Thymus (tissue), 11 donors: ENCODE data around the gene LNPK. TPM values are rescaled to one million over a fixed set of nuclear protein-coding genes. Genes with fewer than 3 reads are reported as not detected.

Experiments used
- DNase-seq, 9 donors: peaks; one replicate each; pipeline ENCODE4 v3.0.0-alpha.2; 2013; ENCODE audit warnings: low spot score in 9 of 9, low read depth in 6 of 9, missing footprints in 1 of 9
- H3K27ac ChIP-seq, 2 donors: one replicate each; pipeline ENCODE4 v1.5.1; 2013; ENCODE audit warnings: control low read depth in 1 of 2, low read depth in 1 of 2, low read length in 1 of 2, mild to moderate bottlenecking in 1 of 2, moderate library complexity in 1 of 2
- H3K27me3 ChIP-seq, 2 donors: one replicate each; pipeline ENCODE4 v1.5.1; 2013; ENCODE audit warnings: low read length in 1 of 2; ENCODE audit not compliant: control insufficient read depth in 2 of 2, insufficient read depth in 1 of 2
- H3K36me3 ChIP-seq, 2 donors: one replicate each; pipeline ENCODE4 v1.5.1; 2013; ENCODE audit warnings: low read length in 1 of 2, mild to moderate bottlenecking in 1 of 2, moderate library complexity in 1 of 2; ENCODE audit not compliant: control insufficient read depth in 2 of 2, insufficient read depth in 2 of 2
- H3K4me1 ChIP-seq, 2 donors: one replicate each; pipeline ENCODE4 v1.5.1; 2013; ENCODE audit warnings: low read length in 2 of 2; ENCODE audit not compliant: control insufficient read depth in 2 of 2, insufficient read depth in 2 of 2
- H3K4me3 ChIP-seq, 2 donors: one replicate each; pipeline ENCODE4 v1.5.1; 2013; ENCODE audit warnings: low read length in 2 of 2, control low read depth in 1 of 2, mild to moderate bottlenecking in 1 of 2
- H3K9me3 ChIP-seq, 2 donors: one replicate each; pipeline ENCODE4 v1.5.1; 2013; ENCODE audit warnings: low read length in 1 of 2, mild to moderate bottlenecking in 1 of 2; ENCODE audit not compliant: control insufficient read depth in 2 of 2, insufficient read depth in 1 of 2
- WGBS: extraction: QIAGEN DNeasy Blood & Tissue Kit; methylation state at CpG from one replicate; pipeline ENCODE4 v1.1.7; 2013; 5-methylcytosine and 5-hydroxymethylcytosine counted together
- polyA plus RNA-seq: library from polyadenylated mRNA; stranded (reverse); fragments of 200-250 nt; gene quantifications from one replicate; pipeline ENCODE4 v1.2.3, GENCODE V29; 2013
- total RNA-seq: library from RNA; stranded (reverse); fragments of 120-200 nt; gene quantifications from one replicate; pipeline ENCODE4 v1.2.4, GENCODE V29; 2013
- donor health status: healthy.

Gene LNPK
- total and polyA plus RNA-seq, 2 donors, result 9.1 to 23.5 TPM

DNA sequence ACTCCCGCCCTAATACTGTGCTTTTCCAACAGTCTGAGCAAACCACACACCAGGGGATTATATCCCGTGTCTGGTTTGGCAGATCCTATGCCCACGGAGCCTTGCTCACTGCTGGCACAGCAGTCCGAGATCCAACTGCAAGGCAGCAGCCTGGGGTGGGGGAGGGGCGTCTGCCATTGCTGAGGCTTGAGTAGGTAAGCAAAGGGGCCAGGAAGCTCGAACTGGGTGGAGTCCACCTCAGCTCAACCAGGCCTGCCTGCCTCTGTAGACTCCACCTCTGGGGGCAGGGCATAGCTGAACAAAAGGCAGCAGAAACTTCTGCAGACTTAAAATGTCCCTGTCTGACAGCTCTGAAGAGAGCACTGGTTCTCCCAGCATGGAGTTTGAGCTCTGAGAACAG is 44.2 kb downstream of the LNPK start:
- peaks cover 10 to 11% of the 10 kb centered on the region in 2 donors for H3K36me3 ChIP-seq
- 98% methylated on average over 6 of the region's 6 CpGs for WGBS
- no peak for DNase-seq

DNA sequence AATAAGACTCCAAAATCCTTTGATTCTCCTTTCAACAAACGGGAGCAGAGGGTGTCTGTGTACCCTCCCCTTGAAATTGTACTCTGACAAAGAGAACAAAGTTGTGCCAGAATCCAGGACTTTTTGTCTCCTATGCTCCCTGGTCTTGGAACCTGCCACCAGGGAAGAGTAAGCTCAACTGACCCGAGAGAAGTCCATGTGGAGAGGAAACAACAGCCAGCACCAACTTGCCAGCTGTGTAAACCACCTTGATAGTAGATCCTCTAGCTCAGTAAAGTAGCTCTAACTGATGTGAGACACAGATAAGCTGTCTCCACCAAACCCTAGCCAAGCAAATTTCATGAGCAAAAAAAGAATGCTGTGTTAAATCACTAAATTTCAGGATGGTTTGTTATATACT is 46.9 kb downstream of the LNPK start:
- no peak overlapping the region for H3K27ac ChIP-seq
- no peaks in the 10 kb centered on the region for H3K4me1 ChIP-seq
- peak in 1 of 9 donors; percentile 6 for DNase-seq
- peaks cover 0 to 3% of the 10 kb centered on the region in 2 donors for H3K9me3 ChIP-seq
- peaks cover 10 to 11% of the 10 kb centered on the region in 2 donors for H3K36me3 ChIP-seq
- 90% methylated on average over 2 of the region's 2 CpGs for WGBS
- no peak overlapping the region for H3K4me3 ChIP-seq
- H3K27me3 ChIP-seq, result no peaks in the 10 kb centered on the region

More for the DNA sequence above, 44.2 kb downstream of the LNPK start:
- H3K4me3 ChIP-seq, result no peak overlapping the region
- H3K9me3 ChIP-seq, result peaks cover 0 to 3% of the 10 kb centered on the region in 2 donors
- H3K27ac ChIP-seq, result no peak overlapping the region
- H3K4me1 ChIP-seq, result no peaks in the 10 kb centered on the region
- H3K27me3 ChIP-seq, result no peaks in the 10 kb centered on the region

DNA sequence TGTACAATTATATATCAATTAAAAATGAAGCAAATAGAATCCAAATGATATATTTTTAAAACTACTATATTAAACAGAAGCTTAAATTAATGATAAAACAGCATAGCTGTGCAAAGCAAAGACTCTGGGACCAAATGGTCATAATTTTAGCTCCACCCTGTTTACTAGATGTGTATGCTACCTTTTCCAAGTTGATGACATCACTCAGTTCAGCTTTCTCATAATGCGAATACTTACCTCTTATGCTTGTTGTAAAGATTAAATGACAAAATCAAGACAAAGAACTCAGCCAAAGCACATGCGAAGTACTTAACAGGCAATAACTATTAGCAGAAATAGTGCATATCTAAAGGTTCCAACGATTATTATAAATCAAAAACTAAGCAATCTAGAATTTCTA is 51.6 kb downstream of the LNPK start:
- no peak for DNase-seq
- Histone ChIP-seq H3K36me3 (peaks cover 4 to 5% of the 10 kb centered on the region in 2 donors), H3K27me3 (no peaks in the 10 kb centered on the region), H3K4me3 (no peak overlapping the region), H3K4me1 (no peaks in the 10 kb centered on the region), H3K27ac (no peak overlapping the region), H3K9me3 (no peaks in the 10 kb centered on the region)
- 96% methylated on average over 3 of the region's 3 CpGs for WGBS

DNA sequence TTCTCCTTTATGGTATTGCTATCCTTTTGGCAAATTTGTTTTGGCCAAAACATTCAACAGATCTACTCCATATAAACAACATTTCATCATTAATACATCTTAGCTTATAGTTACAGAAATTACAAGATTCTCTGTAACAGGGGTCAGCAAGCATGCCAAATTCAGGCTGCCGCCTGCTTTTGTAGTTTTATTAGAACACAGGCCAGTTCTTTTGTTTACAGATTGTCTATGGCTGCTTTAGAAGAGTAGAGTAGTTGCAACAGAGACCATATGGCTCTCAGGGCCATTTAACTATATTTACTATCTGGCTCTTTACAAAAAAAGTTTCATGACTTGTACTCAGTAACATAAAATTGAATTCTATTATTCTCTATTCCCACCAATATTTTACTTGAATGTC is 53.9 kb downstream of the LNPK start:
- Histone ChIP-seq H3K27ac (no peak overlapping the region), H3K27me3 (no peaks in the 10 kb centered on the region), H3K4me1 (no peaks in the 10 kb centered on the region), H3K9me3 (no peaks in the 10 kb centered on the region), H3K4me3 (no peak overlapping the region), H3K36me3 (peaks cover 4 to 5% of the 10 kb centered on the region in 2 donors)
- DNase-seq, result no peak
- WGBS, result 99% methylated on average over 1 of the region's 1 CpG

DNA sequence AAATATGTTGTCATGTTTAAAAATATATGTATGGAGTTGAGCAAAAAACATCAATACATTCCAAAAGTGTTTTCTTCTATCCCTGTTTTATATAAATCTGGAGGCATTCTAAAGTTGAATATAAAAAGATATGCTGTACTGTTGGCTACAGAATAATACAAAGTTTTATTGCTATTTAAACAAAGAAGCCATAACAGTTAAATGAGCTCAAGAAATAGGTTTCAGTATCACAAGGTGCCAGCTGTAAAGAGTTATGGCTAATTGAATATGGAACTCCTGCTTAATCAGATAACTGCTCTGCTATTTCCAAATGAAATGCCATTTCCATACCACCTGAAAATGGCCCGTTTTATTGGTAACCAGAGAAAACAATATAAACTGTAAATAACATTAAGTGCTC is 55.0 kb downstream of the LNPK start:
- Histone ChIP-seq H3K4me1 (no peaks in the 10 kb centered on the region), H3K9me3 (no peaks in the 10 kb centered on the region), H3K36me3 (peaks cover 4 to 5% of the 10 kb centered on the region in 2 donors), H3K27me3 (no peaks in the 10 kb centered on the region), H3K27ac (no peak overlapping the region), H3K4me3 (no peak overlapping the region)
- WGBS, result 99% methylated on average over 1 of the region's 1 CpG
- no peak for DNase-seq

DNA sequence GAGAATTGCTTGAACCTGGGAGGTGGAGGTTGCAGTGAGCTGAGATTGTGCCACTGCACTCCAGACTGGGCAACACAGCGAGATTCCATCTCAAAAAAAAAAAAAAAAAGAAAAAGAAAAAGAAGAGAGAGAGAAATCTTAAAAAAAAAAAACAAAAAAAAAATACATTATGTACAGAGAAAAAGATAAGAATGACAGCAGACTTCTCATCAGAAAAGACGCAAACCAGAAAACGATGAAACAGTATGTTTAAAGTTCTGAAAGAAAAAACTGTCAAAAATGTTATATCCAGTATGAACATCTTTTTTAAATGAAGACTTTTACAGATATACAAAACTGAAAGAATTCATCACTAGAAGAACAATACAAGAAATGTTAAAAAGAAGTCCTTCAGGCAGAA is 60.4 kb downstream of the LNPK start:
- no peak overlapping the region for H3K4me3 ChIP-seq
- no peaks in the 10 kb centered on the region for H3K9me3 ChIP-seq
- H3K27me3 ChIP-seq, result no peaks in the 10 kb centered on the region
- no peak overlapping the region for H3K27ac ChIP-seq
- H3K36me3 ChIP-seq, result peaks cover 4 to 7% of the 10 kb centered on the region in 2 donors
- no peak for DNase-seq
- WGBS, result 99% methylated on average over 3 of the region's 3 CpGs
- no peaks in the 10 kb centered on the region for H3K4me1 ChIP-seq

DNA sequence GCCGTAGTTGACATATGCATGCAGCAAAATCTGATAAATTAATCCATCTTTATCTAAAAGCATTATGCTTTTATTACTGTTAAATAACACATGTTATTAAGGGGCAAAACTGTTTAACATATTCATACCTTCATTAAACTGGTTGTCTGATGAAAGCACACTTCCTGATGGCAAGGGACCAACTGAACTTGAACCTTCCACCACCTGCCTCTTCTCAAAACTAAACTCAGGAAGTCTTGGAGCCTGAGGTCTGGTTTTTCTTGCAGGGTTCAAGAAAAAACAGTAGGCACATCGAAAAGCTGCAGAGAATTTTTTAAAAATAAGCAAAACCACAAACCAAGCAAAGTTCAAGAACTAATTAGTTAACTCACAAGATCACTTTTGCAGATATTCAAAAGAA is 64.9 kb downstream of the LNPK start:
- Histone ChIP-seq H3K9me3 (no peaks in the 10 kb centered on the region), H3K4me3 (no peak overlapping the region), H3K27me3 (no peaks in the 10 kb centered on the region), H3K4me1 (no peaks in the 10 kb centered on the region), H3K27ac (no peak overlapping the region), H3K36me3 (peaks cover 4 to 16% of the 10 kb centered on the region in 2 donors)
- no peak for DNase-seq
- 54% methylated on average over 2 of the region's 2 CpGs for WGBS

DNA sequence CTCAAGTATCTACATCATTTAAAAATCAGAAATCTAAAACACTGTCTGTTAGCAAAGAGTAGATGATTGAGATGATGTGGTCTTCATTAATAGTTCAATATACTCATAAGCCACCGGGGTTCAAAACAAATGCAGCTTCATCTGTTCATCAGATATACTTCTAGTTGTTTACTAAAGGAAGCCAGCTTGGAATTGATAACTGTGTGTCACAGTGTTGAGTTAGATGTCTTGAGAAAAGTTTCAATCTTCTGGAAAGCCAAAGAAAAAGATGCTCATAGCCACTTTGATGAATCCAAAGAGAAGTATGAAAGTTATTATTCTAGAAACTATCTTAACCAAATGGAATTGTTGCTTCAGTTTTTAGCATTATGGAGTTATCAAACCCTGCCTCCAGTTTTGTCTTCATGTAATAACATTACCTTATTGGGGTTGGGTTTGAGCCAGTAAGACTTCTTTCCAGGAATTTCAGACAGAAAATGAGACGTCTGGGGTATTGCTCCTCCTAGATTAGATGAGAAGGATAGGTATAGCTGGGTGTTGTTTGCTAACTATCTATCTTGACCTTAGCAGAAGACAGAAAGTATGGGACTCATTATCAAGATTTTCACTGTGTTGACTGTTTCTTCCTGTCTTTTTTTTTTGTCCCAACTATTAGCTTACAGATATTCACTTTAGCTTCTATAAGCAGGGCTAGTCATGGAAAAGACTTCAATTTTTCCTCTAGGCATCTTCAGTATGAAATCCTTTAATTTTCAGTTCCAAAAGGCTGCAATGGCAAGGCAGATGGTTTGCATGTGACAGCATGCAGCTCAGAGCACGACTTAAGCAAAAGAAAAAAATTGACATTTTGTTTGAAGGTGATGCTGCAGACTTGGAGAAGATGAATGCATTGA is 66.5 kb downstream of the LNPK start:
- DNase-seq, result no peak
- H3K4me1 ChIP-seq, result no peaks in the 10 kb centered on the region
- no peaks in the 10 kb centered on the region for H3K9me3 ChIP-seq
- 93% methylated on average over 3 of the region's 3 CpGs for WGBS
- no peaks in the 10 kb centered on the region for H3K27me3 ChIP-seq
- H3K4me3 ChIP-seq, result no peak overlapping the region
- H3K36me3 ChIP-seq, result peaks cover 4 to 16% of the 10 kb centered on the region in 2 donors
- no peak overlapping the region for H3K27ac ChIP-seq

DNA sequence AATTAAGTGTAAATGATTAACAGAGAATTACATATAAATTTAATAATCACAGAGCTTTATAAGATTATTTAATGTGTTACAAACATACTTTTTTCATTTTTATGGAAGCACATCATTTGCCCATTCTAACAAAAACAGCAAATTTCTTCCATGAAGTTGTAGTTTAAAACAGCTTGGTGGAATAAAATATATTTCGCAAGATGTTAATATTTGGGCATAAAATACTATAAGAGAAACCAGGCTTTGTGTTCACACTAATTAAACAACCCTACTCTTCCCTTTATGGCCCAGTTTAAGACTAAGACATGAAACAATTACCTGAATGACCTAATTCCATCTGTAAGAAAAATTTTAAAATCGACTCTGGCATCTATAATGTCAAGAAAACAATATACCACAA is 69.4 kb downstream of the LNPK start:
- H3K4me3 ChIP-seq, result no peak overlapping the region
- H3K27ac ChIP-seq, result no peak overlapping the region
- H3K36me3 ChIP-seq, result peaks cover 4 to 14% of the 10 kb centered on the region in 2 donors
- no peaks in the 10 kb centered on the region for H3K4me1 ChIP-seq
- H3K9me3 ChIP-seq, result no peaks in the 10 kb centered on the region
- H3K27me3 ChIP-seq, result no peaks in the 10 kb centered on the region
- no peak for DNase-seq
- WGBS, result 98% methylated on average over 2 of the region's 2 CpGs
